Natural killer cell (primary cell): Measurements from ENCODE around the gene ZDHHC9. TPM values are rescaled to one million over a fixed set of nuclear protein-coding genes. Genes with fewer than 3 reads are reported as not detected.

Source experiments
- ATAC-seq, 3 donors: fragments of 150-1000 bp in 2 of 3; fragments of 200-7000 bp in 1 of 3; cut with Tn5 transposase; 1 replicate in 1 of 3; 2 replicates in 2 of 3; pipeline ENCODE4 v1.10.0; 2021; ENCODE audit warnings: mild to moderate bottlenecking in 2 of 3, moderate library complexity in 2 of 3
- DNase-seq, 2 donors: peaks; one replicate each; pipeline versions ENCODE4 v3.0.0 to v3.0.0-alpha.2; 2013 to 2021; ENCODE audit warnings: mixed read lengths in 1 of 2
- H3K27ac ChIP-seq: one replicate; pipeline ENCODE4 v1.5.1; 2013; ENCODE audit warnings: mild to moderate bottlenecking, low read length
- H3K27me3 ChIP-seq: one replicate; pipeline ENCODE4 v1.6.1; 2013; ENCODE audit warnings: low read length; ENCODE audit not compliant: control insufficient read depth, insufficient read depth
- H3K36me3 ChIP-seq: one replicate; pipeline ENCODE4 v1.6.1; 2013; ENCODE audit warnings: low read length; ENCODE audit not compliant: control insufficient read depth, insufficient read depth
- H3K4me1 ChIP-seq: one replicate; pipeline ENCODE4 v1.6.1; 2013; ENCODE audit warnings: low read length; ENCODE audit not compliant: control insufficient read depth, insufficient read depth
- H3K4me3 ChIP-seq: one replicate; pipeline ENCODE4 v1.5.1; 2013; ENCODE audit warnings: low read length
- H3K9me3 ChIP-seq: one replicate; pipeline ENCODE4 v1.6.1; 2013; ENCODE audit warnings: low read length; ENCODE audit not compliant: control insufficient read depth, insufficient read depth
- H3K27ac Mint-ChIP-seq, 2 donors: one replicate each; pipeline ENCODE4 v1.8.0; 2022; ENCODE audit warnings: mild to moderate bottlenecking in 2 of 2, mixed read lengths in 2 of 2, moderate library complexity in 1 of 2
- H3K27me3 Mint-ChIP-seq, 2 donors: one replicate each; pipeline ENCODE4 v1.8.0; 2022; ENCODE audit warnings: low read depth in 2 of 2, mixed read lengths in 2 of 2
- H3K36me3 Mint-ChIP-seq: one replicate; pipeline ENCODE4 v1.8.0; 2022; ENCODE audit warnings: mixed read lengths
- H3K4me1 Mint-ChIP-seq, 2 donors: one replicate each; pipeline ENCODE4 v1.8.0; 2022; ENCODE audit warnings: mixed read lengths in 2 of 2
- H3K4me3 Mint-ChIP-seq: one replicate; pipeline ENCODE4 v1.8.0; 2022; ENCODE audit warnings: mild to moderate bottlenecking, moderate library complexity, mixed read lengths
- H3K9me3 Mint-ChIP-seq, 2 donors: one replicate each; pipeline ENCODE4 v1.8.0; 2022; ENCODE audit warnings: mixed read lengths in 2 of 2
- CTCF ChIP-seq: fragments of 200-600 bp; IDR thresholded peaks from one replicate; pipeline ENCODE4 v1.8.0; 2022; ENCODE audit warnings: antibody characterized with exemption
- WGBS: methylation state at CpG from one replicate; pipeline ENCODE4 v1.1.7; 2013; ENCODE audit warnings: missing lambda C conversion rate; ENCODE audit not compliant: insufficient coverage; 5-methylcytosine and 5-hydroxymethylcytosine counted together
- intact Hi-C: fragments of 100-400 bp; cut with micrococcal nuclease; formaldehyde crosslinking; loops from one replicate; pipeline ENCODE4 v1.14.2; 2022
- total RNA-seq, 4 donors: library from RNA; stranded (reverse); fragments of 120-200 nt in 1 of 4; gene quantifications; one replicate each; pipeline versions ENCODE4 v1.2.3 to v1.2.4, GENCODE V29; 2013 to 2022

Gene ZDHHC9
- total RNA-seq, 3 donors from 2014 or later (not counting 1 experiment from before 2014, with no cell fraction given), result 1.0 to 3.0 (median 2.1) TPM

GRCh38 chrX:129784371-129784770 lies 59.3 kb downstream of the ZDHHC9 start:
- H3K4me3 Mint-ChIP-seq, result peak overlapping the region; percentile 67
- Histone ChIP-seq H3K27ac (peak overlapping the region; percentile 92), H3K27me3 (no peaks in the 10 kb centered on the region), H3K4me1 (peaks cover 76% of the 10 kb centered on the region), H3K36me3 (peaks cover 58% of the 10 kb centered on the region), H3K9me3 (no peaks in the 10 kb centered on the region), H3K4me3 (peak overlapping the region; percentile 92)
- no peaks in the 10 kb centered on the region for H3K9me3 Mint-ChIP-seq
- peak overlapping the region; percentile 86 to 98 for H3K27ac Mint-ChIP-seq
- no peak for TF ChIP-seq CTCF
- 15% methylated on average over 6 of the region's 7 CpGs for WGBS
- peaks cover 57 to 70% of the 10 kb centered on the region in 2 donors for H3K4me1 Mint-ChIP-seq
- ATAC-seq (no peak), DNase-seq (no peak)
- peaks cover 9% of the 10 kb centered on the region for H3K36me3 Mint-ChIP-seq
- H3K27me3 Mint-ChIP-seq, result no peaks in the 10 kb centered on the region
- intact Hi-C loops, result loop anchor here (5.0 kb wide), 2 partner anchors 303 to 383 kb away; partner anchors contain the start of gene AIFM1

- peak overlapping the region; percentile 92 for H3K4me3 ChIP-seq
- peaks cover 79% of the 10 kb centered on the region for H3K4me1 ChIP-seq
- H3K27ac ChIP-seq, result peak overlapping the region; percentile 92
- TF ChIP-seq CTCF, result no peak
- H3K27me3 ChIP-seq, result no peaks in the 10 kb centered on the region
- Mint-ChIP-seq H3K36me3 (peaks cover 9% of the 10 kb centered on the region), H3K27ac (peak overlapping the region; percentile 86 to 98), H3K4me1 (peaks cover 63 to 69% of the 10 kb centered on the region in 2 donors), H3K9me3 (no peaks in the 10 kb centered on the region), H3K4me3 (peak overlapping the region; percentile 67), H3K27me3 (no peaks in the 10 kb centered on the region)
- peaks cover 53% of the 10 kb centered on the region for H3K36me3 ChIP-seq
- DNase-seq (no peak), ATAC-seq (no peak)
- H3K9me3 ChIP-seq, result no peaks in the 10 kb centered on the region
- intact Hi-C loops, result loop anchor here (5.0 kb wide), 2 partner anchors 304 to 384 kb away; partner anchors contain the start of gene AIFM1
- WGBS, result 18% methylated on average over 11 of the region's 11 CpGs
These were observed 60.4 kb downstream of the ZDHHC9 start for GRCh38 chrX:129783291-129783713.

- Mint-ChIP-seq H3K4me3 (peak overlapping the region; percentile 67), H3K36me3 (peaks cover 9% of the 10 kb centered on the region), H3K27me3 (no peaks in the 10 kb centered on the region), H3K4me1 (peaks cover 65 to 69% of the 10 kb centered on the region in 2 donors), H3K27ac (peak overlapping the region; percentile 86 to 98), H3K9me3 (no peaks in the 10 kb centered on the region)
- no peak for DNase-seq
- WGBS, result 9% methylated on average over 4 of the region's 4 CpGs
- TF ChIP-seq CTCF, result no peak
- Histone ChIP-seq H3K9me3 (no peaks in the 10 kb centered on the region), H3K4me3 (peak overlapping the region; percentile 92), H3K27me3 (no peaks in the 10 kb centered on the region), H3K36me3 (peaks cover 48% of the 10 kb centered on the region), H3K27ac (peak overlapping the region; percentile 92), H3K4me1 (peaks cover 79% of the 10 kb centered on the region)
- no peak for ATAC-seq
- intact Hi-C loops, result loop anchor here (5.0 kb wide), 2 partner anchors 305 to 385 kb away; partner anchors contain the start of gene AIFM1
These were observed 61.0 kb downstream of the ZDHHC9 start for GRCh38 chrX:129782706-129783105.
